ENCODE measurements around the gene DNPEP.
"Not testable (repeated sequence)": the region's sequence is repeated elsewhere in the genome, so short reads cannot be mapped to it uniquely, and the experiment has no call there.

DNPEP gene

GRCh38 chr2:219414857-219415256, 27.1 kb upstream of the DNPEP start:
- TF ChIP-seq POLR2A (IDR thresholded peaks at IDR 0.05; ENCODE audit: low read depth, low read length): no peak
- no peak for FAIRE-seq
- no peak for DNase-seq (ENCODE audit: insufficient read length, low spot score)

- TF ChIP-seq POLR2A (IDR thresholded peaks at IDR 0.05; ENCODE audit: low read depth, low read length): no peak
- FAIRE-seq: no peak
- DNase-seq (ENCODE audit: insufficient read length, low spot score): no peak
Observed at GRCh38 chr2:219410390-219410789, 22.7 kb upstream of the DNPEP start.

- DNase-seq (ENCODE audit: insufficient read length, low spot score) (no peak), FAIRE-seq (no peak)
- no peak for TF ChIP-seq POLR2A (IDR thresholded peaks at IDR 0.05; ENCODE audit: low read depth, low read length)
Observed at GRCh38 chr2:219409619-219410018, 21.9 kb upstream of the DNPEP start.

GRCh38 chr2:219408631-219409030, 20.9 kb upstream of the DNPEP start:
- FAIRE-seq (no peak), DNase-seq (ENCODE audit: insufficient read length, low spot score) (no peak)
- TF ChIP-seq POLR2A (IDR thresholded peaks at IDR 0.05; ENCODE audit: low read depth, low read length): no peak

- no peak for TF ChIP-seq POLR2A (IDR thresholded peaks at IDR 0.05; ENCODE audit: low read depth, low read length)
- FAIRE-seq: no peak
- no peak for DNase-seq (ENCODE audit: insufficient read length, low spot score)
Observed at GRCh38 chr2:219408204-219408603, 20.5 kb upstream of the DNPEP start.

GRCh38 chr2:219407343-219407742, 19.6 kb upstream of the DNPEP start:
- FAIRE-seq; DNase-seq (ENCODE audit: insufficient read length, low spot score): not testable (repeated sequence)

- FAIRE-seq: no peak
- no peak for TF ChIP-seq POLR2A (IDR thresholded peaks at IDR 0.05; ENCODE audit: low read depth, low read length)
- DNase-seq (ENCODE audit: insufficient read length, low spot score): peak; percentile 82
Observed at GRCh38 chr2:219406861-219407230, 19.1 kb upstream of the DNPEP start.

GRCh38 chr2:219405958-219406860, 18.5 kb upstream of the DNPEP start:
- FAIRE-seq: no peak
- no peak for TF ChIP-seq POLR2A (IDR thresholded peaks at IDR 0.05; ENCODE audit: low read depth, low read length)
- DNase-seq (ENCODE audit: insufficient read length, low spot score): no peak

- FAIRE-seq: no peak
- no peak for TF ChIP-seq POLR2A (IDR thresholded peaks at IDR 0.05; ENCODE audit: low read depth, low read length)
- no peak for DNase-seq (ENCODE audit: insufficient read length, low spot score)
Observed at GRCh38 chr2:219405451-219405850, 17.7 kb upstream of the DNPEP start.

GRCh38 chr2:219404954-219405353, 17.2 kb upstream of the DNPEP start:
- DNase-seq (ENCODE audit: insufficient read length, low spot score) (no peak), FAIRE-seq (no peak)
- TF ChIP-seq POLR2A (IDR thresholded peaks at IDR 0.05; ENCODE audit: low read depth, low read length): no peak

GRCh38 chr2:219404291-219404910, 16.7 kb upstream of the DNPEP start:
- no peak for TF ChIP-seq POLR2A (IDR thresholded peaks at IDR 0.05; ENCODE audit: low read depth, low read length)
- DNase-seq (ENCODE audit: insufficient read length, low spot score): no peak
- no peak for FAIRE-seq

GRCh38 chr2:219403861-219404260, 16.1 kb upstream of the DNPEP start:
- DNase-seq (ENCODE audit: insufficient read length, low spot score) (no peak), FAIRE-seq (no peak)
- no peak for TF ChIP-seq POLR2A (IDR thresholded peaks at IDR 0.05; ENCODE audit: low read depth, low read length)

GRCh38 chr2:219402665-219403515, 15.2 kb upstream of the DNPEP start:
- FAIRE-seq: peak; percentile 64
- no peak for TF ChIP-seq POLR2A (IDR thresholded peaks at IDR 0.05; ENCODE audit: low read depth, low read length)
- peak; percentile 67 for DNase-seq (ENCODE audit: insufficient read length, low spot score)

GRCh38 chr2:219401606-219402005, 13.9 kb upstream of the DNPEP start:
- DNase-seq (ENCODE audit: insufficient read length, low spot score) (no peak), FAIRE-seq (no peak)

More at GRCh38 chr2:219401606-219402005, 13.9 kb upstream of the DNPEP start:
- no peak for TF ChIP-seq POLR2A (IDR thresholded peaks at IDR 0.05; ENCODE audit: low read depth, low read length)
